Suppressor macrophage (primary cell): Measurements from ENCODE around the gene C20orf204.
A peak's percentile ranks its signal among the peaks of the same experiment; 100 is the strongest.

Experiments
- DNase-seq, 4 experiments: peaks; one replicate each; pipeline ENCODE4 v3.0.0-alpha.2; 2020 to 2022

C20orf204 gene

GRCh38 chr20:64042054-64042781 lies 6.2 kb downstream of the C20orf204 start:
- peak in 3 of 4 experiments; percentile 36 to 63 (median 53) for DNase-seq

GRCh38 chr20:64043768-64044167 lies 7.8 kb downstream of the C20orf204 start:
- DNase-seq = no peak

DNA sequence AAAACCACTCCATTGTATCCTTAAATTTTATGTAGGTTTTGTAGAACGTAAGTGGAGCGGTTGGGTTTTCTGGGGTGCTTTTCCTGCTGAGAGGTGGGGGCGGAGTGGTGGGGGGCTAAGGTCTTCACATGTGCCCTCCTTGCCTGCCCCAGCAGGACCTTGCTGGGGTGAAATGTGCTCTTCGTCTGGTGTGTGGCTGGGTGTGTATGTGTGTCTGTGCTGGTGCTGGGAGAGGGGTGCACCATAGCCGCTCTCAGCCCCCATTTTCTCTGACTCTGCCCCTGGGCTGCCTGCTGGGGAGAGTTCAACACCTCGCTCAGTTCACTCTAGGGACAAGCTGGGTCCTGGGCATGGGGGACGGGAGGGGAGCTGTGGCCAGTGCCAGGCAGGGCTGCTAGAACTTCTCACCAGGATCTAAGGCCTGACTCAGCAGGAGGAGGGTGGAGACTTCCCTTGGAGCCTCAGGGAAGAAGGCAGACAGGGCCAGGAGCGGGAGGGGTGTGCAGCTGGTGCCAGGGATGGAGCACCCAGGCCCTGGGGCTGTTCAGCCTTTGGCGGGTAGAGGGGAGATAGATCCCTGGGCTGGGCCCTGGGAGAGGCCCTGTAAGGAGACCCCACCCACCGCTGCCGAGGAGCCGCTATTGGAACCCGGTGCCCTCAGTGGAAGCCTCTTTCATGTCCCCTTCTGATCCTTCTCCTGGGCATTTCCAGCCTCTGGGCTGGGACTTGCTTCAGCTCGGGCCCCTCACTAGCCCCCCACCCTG lies 8.7 kb downstream of the C20orf204 start:
- peak in 1 of 4 experiments; percentile 24 for DNase-seq

DNA sequence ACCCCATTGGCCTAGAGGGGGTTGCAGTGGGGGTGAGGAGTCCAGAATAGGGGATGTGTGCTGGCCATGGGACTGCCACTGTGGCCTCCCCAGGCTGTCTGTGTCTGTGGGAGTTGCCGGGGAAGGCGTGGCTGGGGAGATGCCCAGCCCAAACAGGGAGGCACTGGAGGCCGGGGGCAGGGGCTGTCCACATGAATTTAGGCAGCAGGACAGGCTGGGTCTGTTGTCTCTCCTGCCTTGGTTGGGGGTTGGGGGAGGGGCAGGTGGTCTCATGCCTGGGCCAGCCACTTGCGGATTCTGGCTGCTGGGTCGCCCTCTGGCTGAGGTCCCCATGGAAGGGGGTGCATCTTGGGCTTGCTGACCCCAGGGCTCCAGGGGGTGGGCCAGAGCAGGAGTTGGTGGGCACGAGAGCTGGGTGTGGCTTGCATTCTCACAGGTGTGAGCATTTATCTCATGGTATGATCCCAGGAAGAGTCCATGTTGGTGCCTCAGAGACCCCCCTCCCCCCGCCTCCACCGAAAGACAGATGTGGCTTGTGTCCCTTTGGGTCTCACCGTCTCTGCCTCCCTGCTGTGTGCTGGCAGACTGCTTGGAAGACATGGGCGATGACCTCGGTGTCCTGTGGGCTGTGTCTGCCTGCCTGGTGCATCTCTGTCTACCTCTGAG lies 9.5 kb downstream of the C20orf204 start:
- no peak for DNase-seq

DNA sequence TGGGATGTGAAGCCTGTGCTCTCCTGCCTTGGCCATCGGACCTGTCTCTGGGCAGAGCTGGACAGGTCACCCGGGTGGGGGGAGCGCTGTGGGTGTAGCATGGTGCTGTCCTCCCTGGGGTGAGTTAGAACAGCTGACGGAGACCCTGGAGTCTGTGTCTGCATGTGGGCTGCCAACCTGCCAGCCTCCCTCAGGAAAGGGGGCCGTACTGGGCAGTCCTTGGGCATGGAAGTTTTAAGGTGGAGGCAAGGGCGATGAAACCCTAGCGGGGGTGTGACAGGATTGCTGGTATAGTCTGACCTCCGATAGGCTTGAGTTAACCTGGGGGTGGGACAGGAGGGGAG lies 11.0 kb downstream of the C20orf204 start:
- no peak for DNase-seq

GRCh38 chr20:64047968-64048401 lies 12.0 kb downstream of the C20orf204 start:
- no peak for DNase-seq

- DNase-seq = no peak
These were observed 12.5 kb downstream of the C20orf204 start for GRCh38 chr20:64048402-64049044.

DNA sequence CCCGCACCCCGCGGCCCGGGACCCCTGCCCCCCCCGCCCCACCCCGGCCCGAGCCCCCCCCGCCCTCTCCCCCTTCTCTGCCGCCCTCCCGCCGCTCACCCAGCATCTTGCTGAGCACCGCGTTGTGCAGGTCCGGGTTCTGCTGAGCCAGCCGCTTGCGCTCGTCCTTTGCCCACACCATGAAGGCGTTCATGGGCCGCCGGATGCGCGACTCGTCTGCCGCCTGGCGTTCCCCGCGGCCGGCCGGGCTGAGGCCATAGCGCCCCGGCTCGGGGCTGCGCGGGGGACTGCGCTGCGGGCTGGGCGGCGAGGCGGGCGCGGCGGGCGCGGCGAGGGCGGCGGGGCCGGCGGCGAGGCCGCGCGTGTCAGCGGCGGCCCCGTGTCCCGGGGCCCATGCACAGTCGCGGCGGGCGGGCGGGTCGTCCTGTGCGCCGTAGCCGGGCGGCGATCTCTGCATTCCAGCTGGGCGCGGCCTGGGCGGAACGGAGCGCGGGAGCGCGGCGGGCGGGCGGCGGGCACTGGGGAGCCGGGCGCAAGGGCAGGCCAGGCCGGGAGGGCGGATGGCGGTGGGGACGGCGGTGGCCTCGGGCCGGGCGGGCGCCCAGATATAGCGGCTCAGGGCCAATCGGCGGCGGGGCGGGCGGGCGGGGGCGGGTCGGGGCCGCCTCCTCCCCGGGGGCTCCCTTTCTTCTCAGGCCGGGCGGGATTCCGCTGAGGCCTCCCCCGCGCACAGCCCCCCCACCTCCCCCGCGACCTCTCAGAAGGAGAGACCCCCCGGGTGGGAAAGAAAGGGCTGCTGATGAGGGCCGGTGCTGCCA lies 13.3 kb downstream of the C20orf204 start, which contains the start of gene SOX18:
TSS of gene SOX18 (minus strand) at position 580 of the 818 bp plus-strand sequence. CDS start at position 457, 123 bp downstream.
- peak in 3 of 4 experiments; percentile 31 to 72 (median 52) for DNase-seq

DNA sequence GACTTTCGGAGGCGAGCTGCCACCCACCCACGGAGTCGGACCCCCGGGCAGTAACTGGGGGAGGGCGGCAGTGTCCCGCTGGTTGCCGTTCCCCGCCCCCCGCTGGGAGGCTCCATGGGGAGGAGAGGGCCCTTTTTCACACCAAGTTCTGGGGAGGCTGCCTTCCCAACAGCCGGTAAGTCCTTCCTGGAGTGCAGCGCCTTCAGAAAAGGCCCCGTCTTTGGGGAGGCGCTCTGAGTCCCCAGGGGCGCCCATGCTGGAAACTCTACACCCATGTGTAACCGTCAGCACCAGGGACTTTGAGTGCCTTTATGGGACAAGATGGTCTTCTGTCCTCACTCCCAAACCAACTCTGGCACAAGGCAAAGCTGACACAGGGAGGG lies 13.9 kb downstream of the C20orf204 start:
- no peak for DNase-seq

- peak in 2 of 4 experiments; percentile 26 to 50 for DNase-seq
These were observed 14.5 kb downstream of the C20orf204 start for GRCh38 chr20:64050261-64051032.

DNA sequence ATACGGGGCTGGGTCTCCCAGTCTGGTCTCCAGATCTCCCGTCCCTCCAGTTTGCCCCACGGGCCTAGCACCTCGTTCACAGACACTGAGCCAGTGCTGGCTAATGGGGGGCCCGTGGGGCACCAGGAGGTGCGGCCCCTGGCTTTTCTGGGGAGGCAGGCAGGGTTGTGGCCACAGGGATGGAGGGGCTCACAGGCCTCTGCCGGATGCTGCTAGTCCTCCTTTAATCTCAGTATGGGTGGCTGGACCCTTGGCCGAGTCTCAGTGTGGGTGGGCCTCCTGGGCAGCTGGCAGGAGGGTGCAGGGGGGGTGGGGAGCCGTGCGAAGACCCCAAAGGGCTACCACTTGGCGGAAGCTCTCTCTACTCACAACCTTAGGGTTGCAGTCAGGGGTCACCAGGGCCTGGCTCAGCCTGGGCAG lies 15.1 kb downstream of the C20orf204 start:
- DNase-seq = no peak

DNA sequence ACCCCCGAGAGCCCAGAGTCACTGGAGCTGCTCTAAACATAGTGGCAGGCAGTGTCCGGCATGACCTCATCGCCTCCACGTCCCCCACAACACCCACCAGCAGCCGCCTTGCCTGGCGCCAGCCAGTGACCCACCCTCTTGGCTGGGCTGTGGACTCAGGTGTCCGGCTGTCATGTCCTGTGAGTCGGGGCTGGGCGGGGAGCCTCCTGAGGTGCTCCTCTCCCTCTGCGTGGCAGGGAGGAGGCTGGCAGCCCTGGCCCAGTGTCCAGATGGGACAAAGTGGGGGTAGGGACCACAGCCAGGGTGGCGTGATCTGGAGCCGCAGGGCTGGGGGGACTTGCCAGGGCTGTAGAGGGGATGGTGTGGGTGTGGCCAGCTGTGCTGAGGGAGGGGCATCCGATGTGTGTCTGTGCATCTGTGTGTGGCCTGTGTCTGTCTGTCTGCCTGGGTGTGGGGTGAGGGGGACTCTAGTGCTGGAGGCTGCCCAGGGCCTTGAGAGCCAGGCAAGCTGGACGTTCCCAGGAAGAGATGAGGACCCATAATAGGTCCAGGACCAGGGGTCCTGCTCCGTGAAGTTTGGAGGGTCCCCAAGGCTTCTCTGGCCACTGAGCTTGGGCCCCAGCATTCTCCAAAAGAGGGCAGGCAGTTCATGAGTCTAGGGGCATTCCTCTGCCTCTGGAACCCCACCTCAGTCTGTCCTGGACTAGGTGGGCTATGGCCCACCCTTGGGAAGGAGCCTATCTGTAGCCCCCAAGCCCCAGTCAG lies 15.8 kb downstream of the C20orf204 start:
- DNase-seq = no peak

DNA sequence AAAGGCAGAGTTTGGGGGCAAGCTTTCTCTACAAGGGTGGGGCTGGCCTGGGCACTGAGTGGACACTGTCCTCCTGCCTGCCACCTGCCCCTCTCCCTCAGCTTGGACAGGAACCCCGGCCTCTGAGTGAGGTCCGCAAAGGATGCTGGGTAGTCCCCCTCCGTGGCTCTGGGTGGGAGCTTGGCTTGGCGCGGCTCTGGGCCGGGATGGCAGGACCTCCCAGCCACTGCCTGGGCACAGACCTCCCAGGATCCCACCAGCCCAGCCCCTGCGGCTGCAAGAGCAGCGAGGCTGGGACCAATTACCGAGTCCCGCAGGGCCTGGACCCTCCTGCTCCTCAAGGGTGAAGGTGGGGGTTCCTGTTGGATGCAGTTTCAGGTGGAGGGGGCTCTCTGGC lies 16.3 kb downstream of the C20orf204 start:
- DNase-seq = no peak

GRCh38 chr20:64052987-64053840 lies 17.2 kb downstream of the C20orf204 start:
- no peak for DNase-seq

DNA sequence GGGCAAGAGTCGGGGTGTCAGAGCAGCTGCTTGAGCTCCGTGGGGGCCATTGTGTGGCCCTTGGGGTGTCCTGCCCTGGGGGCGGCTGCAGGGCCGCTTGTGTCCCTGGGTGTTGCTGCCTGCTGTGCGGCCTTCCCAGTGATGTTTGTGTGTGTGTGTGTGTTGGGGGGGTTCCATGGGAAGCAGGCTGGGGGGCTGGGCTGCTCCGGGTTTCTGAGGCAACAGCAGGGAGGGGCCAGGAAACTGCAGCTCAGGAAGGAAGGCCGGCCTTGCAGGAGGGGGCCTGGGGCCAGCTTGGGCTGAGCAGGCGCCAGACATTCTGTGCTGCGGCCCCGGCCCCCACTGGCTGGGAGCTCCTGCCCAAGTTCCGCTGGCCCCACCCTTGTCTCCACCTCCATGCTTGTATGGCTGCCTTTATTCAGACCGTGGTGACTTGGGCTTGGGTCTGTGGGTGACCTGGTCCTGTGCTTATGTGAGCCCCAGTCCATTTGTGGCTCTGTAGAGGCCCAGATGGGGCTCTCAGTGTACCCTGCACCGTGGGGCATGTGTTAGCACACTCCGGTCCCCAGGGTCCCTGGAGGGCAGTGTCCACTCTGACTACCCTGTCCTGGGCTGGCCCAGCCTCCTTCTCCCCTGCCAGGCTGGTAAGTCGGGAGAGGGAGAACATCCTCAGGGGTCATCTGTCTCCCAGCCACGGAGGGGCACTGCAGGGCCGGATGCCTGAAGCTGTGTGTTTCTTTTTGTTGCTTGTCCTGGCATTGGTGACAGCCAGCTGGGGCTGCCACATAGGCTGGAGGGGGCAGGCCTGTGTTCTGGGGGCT lies 18.1 kb downstream of the C20orf204 start:
- DNase-seq = peak in 3 of 4 experiments; percentile 24 to 44 (median 38)

DNA sequence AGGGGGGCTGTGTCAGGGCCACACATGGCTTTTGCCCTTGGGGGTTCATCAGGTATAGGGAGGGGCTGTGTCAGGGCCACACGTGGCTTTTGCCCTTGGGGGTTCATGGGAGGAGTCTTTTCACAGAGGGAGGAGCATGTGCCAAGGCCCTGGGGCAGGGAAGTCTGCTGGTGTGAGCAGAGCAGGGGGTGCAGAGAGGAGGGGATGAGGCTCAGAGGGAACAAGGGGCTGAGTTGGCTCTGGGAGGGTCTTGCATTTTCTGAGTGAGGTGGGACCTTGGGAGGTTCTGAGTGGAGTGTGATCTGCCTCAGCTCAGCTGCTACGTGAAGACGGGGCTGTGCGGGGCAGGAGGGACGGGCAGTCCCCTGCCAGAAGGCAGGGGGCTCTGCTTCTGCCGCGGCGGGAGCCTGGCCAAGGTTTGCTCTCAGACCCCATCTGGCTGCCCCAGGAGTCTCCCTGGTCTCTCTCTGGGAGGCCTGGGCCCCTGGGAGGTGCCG lies 19.5 kb downstream of the C20orf204 start:
- no peak for DNase-seq

DNA sequence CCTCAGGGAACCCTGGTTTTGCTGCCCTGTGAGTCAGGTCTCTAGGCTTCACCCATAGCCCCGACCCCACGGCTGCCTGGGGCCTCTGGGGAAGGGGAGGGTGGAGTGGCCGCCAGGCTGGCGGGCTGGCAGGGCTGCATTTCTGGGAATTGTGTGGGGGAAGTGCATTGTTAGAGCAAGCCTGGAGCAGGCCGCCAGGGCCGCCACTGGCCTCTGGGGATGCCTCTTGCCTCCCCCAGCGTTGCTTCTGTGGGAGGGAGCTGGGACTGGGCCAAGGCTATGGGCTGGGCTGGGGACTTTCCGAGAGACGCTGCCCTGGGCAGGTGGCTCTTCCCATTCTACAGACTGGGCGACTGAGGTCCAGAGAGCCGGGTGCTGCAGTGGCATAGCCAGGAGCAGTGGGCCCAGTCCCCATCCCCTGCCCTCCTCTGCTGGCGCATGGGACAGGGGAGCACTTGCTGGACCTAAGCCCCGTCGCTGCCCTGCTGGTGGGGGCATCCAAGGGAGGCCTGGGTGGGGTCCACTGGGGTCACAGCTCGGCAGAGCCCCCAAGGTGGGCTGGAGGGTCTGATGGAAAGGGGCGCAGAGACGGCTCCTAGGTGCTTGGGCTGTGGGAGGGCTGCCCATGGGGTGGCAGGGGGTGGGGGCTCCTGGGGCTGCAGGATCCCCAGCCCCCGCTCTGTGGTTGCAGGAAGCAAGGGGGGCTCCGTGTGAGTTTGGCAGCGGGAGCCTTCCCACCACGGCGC lies 20.1 kb downstream of the C20orf204 start:
- DNase-seq = no peak

DNA sequence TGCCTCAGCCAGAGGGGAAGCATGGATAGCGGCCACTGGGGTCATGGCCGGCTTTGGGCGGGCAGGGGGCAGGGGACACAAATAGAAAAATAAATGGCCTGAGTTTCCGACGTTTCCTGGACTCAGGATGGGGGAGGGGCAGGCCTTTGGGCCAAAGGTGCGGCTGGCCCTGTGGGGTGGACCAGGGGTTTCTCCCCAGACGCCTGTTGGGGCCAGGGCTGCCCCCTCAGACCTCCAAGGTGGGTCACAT lies 20.6 kb downstream of the C20orf204 start:
- DNase-seq = no peak
